Neuronal stem cell (in vitro differentiated cells): ENCODE measurements around the gene CEMIP2.

Experiments
- DNase-seq: peaks from one replicate; pipeline ENCODE4 v3.0.0-alpha.2; 2013; ENCODE audit warnings: low spot score
- H2AFZ ChIP-seq: one replicate; pipeline ENCODE4 v1.6.1; 2013; ENCODE audit warnings: mild to moderate bottlenecking, low read length, inconsistent platforms
- H2AK5ac ChIP-seq: 2 replicates; pipeline ENCODE4 v1.6.1; 2013; ENCODE audit warnings: low read depth, mild to moderate bottlenecking, inconsistent platforms, low read length, moderate library complexity, mixed read lengths
- H2BK120ac ChIP-seq: 2 replicates; pipeline ENCODE4 v1.6.1; 2013; ENCODE audit warnings: low read depth, mild to moderate bottlenecking, inconsistent platforms, low read length, moderate library complexity, mixed read lengths
- H2BK12ac ChIP-seq: one replicate; pipeline ENCODE4 v1.6.1; 2013; ENCODE audit warnings: low read length, inconsistent platforms
- H2BK15ac ChIP-seq: 2 replicates; pipeline ENCODE4 v1.6.1; 2013; ENCODE audit warnings: mild to moderate bottlenecking, low read length, inconsistent platforms, mixed read lengths
- H2BK5ac ChIP-seq: one replicate; pipeline ENCODE4 v1.6.1; 2013; ENCODE audit warnings: inconsistent platforms, mild to moderate bottlenecking, low read length, moderate library complexity
- H3K14ac ChIP-seq: one replicate; pipeline ENCODE4 v1.6.1; 2013; ENCODE audit warnings: low read length, inconsistent platforms
- H3K18ac ChIP-seq: 2 replicates; pipeline ENCODE4 v1.6.1; 2013; ENCODE audit warnings: low read length, inconsistent platforms
- H3K23ac ChIP-seq: 2 replicates; pipeline ENCODE4 v1.6.1; 2013; ENCODE audit warnings: low read depth, mild to moderate bottlenecking, mixed read lengths, low read length, inconsistent platforms; ENCODE audit not compliant: poor library complexity
- H3K27ac ChIP-seq: replicated peaks from 3 replicates; pipeline ENCODE4 v1.5.1; 2013; ENCODE audit warnings: low read length, inconsistent platforms
- H3K27me3 ChIP-seq, 3 experiments: 2 replicates each; pipeline ENCODE4 v1.6.1; 2013; ENCODE audit warnings: low read length in 3 of 3, mild to moderate bottlenecking in 2 of 3, inconsistent platforms in 1 of 3, low read depth in 1 of 3, mixed read lengths in 1 of 3, moderate library complexity in 1 of 3; ENCODE audit not compliant: control insufficient read depth in 3 of 3, insufficient read depth in 3 of 3
- H3K36me3 ChIP-seq, 2 donors: replicated peaks in 1 of 2; 2 replicates each; pipeline ENCODE4 v1.6.1; 2013; ENCODE audit warnings: low read length in 2 of 2; ENCODE audit not compliant: control insufficient read depth in 2 of 2, insufficient read depth in 2 of 2
- H3K4ac ChIP-seq: 2 replicates; pipeline ENCODE4 v1.6.1; 2013; ENCODE audit warnings: inconsistent platforms, mild to moderate bottlenecking, low read length, moderate library complexity
- H3K4me1 ChIP-seq, 2 donors: 1 replicate in 1 of 2; 2 replicates in 1 of 2; pipeline ENCODE4 v1.6.1; 2013; ENCODE audit warnings: low read length in 2 of 2, low read depth in 1 of 2; ENCODE audit not compliant: control insufficient read depth in 2 of 2, insufficient read depth in 1 of 2
- H3K4me2 ChIP-seq: one replicate; pipeline ENCODE4 v1.6.1; 2013; ENCODE audit warnings: mild to moderate bottlenecking, low read length, inconsistent platforms; ENCODE audit not compliant: insufficient read depth, poor library complexity, severe bottlenecking
- H3K4me3 ChIP-seq, 2 donors: 2 replicates each; pipeline ENCODE4 v1.5.1; 2013; ENCODE audit warnings: low read length in 2 of 2, mild to moderate bottlenecking in 2 of 2, inconsistent platforms in 1 of 2, moderate library complexity in 1 of 2
- H3K79me1 ChIP-seq: one replicate; pipeline ENCODE4 v1.6.1; 2013; ENCODE audit warnings: low read depth, mild to moderate bottlenecking, inconsistent platforms, low read length, moderate library complexity
- H3K9ac ChIP-seq: one replicate; pipeline ENCODE4 v1.6.1; 2013; ENCODE audit warnings: mild to moderate bottlenecking, low read depth, low read length, inconsistent platforms; ENCODE audit not compliant: poor library complexity
- H3K9me3 ChIP-seq, 2 donors: replicated peaks in 1 of 2; 2 replicates each; pipeline versions ENCODE3 to v1.6.1; 2013; ENCODE audit warnings: low read length in 2 of 2, mild to moderate bottlenecking in 2 of 2, inconsistent platforms in 1 of 2, low read depth in 1 of 2, mixed read lengths in 1 of 2, moderate library complexity in 1 of 2; ENCODE audit not compliant: control insufficient read depth in 2 of 2, insufficient read depth in 1 of 2
- H4K8ac ChIP-seq: one replicate; pipeline ENCODE4 v1.6.1; 2013; ENCODE audit warnings: low read depth, mild to moderate bottlenecking, inconsistent platforms, low read length, moderate library complexity
- H4K91ac ChIP-seq: one replicate; pipeline ENCODE4 v1.6.1; 2013; ENCODE audit warnings: low read length, low read depth, mild to moderate bottlenecking, inconsistent platforms; ENCODE audit not compliant: poor library complexity
- WGBS, 2 donors: extraction: QIAGEN DNeasy Blood & Tissue Kit; methylation state at CpG; one replicate each; pipeline ENCODE4 v1.1.7; 2013; ENCODE audit warnings: missing lambda C conversion rate in 2 of 2, mixed read lengths in 1 of 2; ENCODE audit not compliant: insufficient read length in 2 of 2, insufficient replicate concordance in 1 of 2; ENCODE audit errors: extremely low coverage in 2 of 2; 5-methylcytosine and 5-hydroxymethylcytosine counted together

Gene CEMIP2

GRCh38 chr9:71656496-71656895, 111.8 kb downstream of the CEMIP2 start:
- no peak overlapping the region for H3K4me2 ChIP-seq

GRCh38 chr9:71655778-71656177, 112.5 kb downstream of the CEMIP2 start:
- Histone ChIP-seq H3K4ac (no peak overlapping the region), H3K27ac (no peak overlapping the region), H2AK5ac (no peak overlapping the region), H3K18ac (no peak overlapping the region), H4K91ac (no peak overlapping the region), H3K4me1 (no peaks in the 10 kb centered on the region), H3K23ac (no peak overlapping the region), H4K8ac (no peak overlapping the region), H3K79me1 (no peaks in the 10 kb centered on the region), H2AFZ (no peak overlapping the region), H2BK120ac (no peak overlapping the region), H3K36me3 (no peaks in the 10 kb centered on the region), H2BK5ac (no peak overlapping the region), H3K9me3 (no peaks in the 10 kb centered on the region), H2BK12ac (no peak overlapping the region), H3K27me3 (no peaks in the 10 kb centered on the region), H3K14ac (no peak overlapping the region), H3K9ac (no peak overlapping the region), H2BK15ac (no peak overlapping the region), H3K4me3 (no peak overlapping the region), H3K4me2 (no peak overlapping the region)
- no peak for DNase-seq
- no CpG with 5 or more reads among the region's 1 CpG for WGBS, 2 donors

More at GRCh38 chr9:71656496-71656895, 111.8 kb downstream of the CEMIP2 start:
- Histone ChIP-seq H4K8ac (no peak overlapping the region), H3K9ac (no peak overlapping the region), H2BK5ac (no peak overlapping the region), H2BK12ac (no peak overlapping the region), H3K4me1 (no peaks in the 10 kb centered on the region), H3K27me3 (no peaks in the 10 kb centered on the region), H2AK5ac (no peak overlapping the region), H3K79me1 (no peaks in the 10 kb centered on the region), H3K14ac (no peak overlapping the region), H4K91ac (no peak overlapping the region), H3K23ac (no peak overlapping the region), H3K9me3 (no peaks in the 10 kb centered on the region), H3K27ac (no peak overlapping the region), H3K18ac (no peak overlapping the region), H3K4me3 (no peak overlapping the region), H2BK120ac (no peak overlapping the region), H2AFZ (no peak overlapping the region), H3K36me3 (no peaks in the 10 kb centered on the region), H2BK15ac (no peak overlapping the region), H3K4ac (no peak overlapping the region)
- no peak for DNase-seq
- no CpG with 5 or more reads among the region's 1 CpG for WGBS, 2 donors

GRCh38 chr9:71655141-71655540, 113.2 kb downstream of the CEMIP2 start:
- H2BK120ac ChIP-seq: no peak overlapping the region
- WGBS, 2 donors: no CpG with 5 or more reads among the region's 6 CpGs
- no peak overlapping the region for H3K4ac ChIP-seq
- no peaks in the 10 kb centered on the region for H3K9me3 ChIP-seq
- no peak overlapping the region for H3K23ac ChIP-seq
- no peak overlapping the region for H4K91ac ChIP-seq
- H3K9ac ChIP-seq: no peak overlapping the region
- no peak for DNase-seq
- no peak overlapping the region for H3K14ac ChIP-seq
- H2BK15ac ChIP-seq: no peak overlapping the region
- H3K36me3 ChIP-seq: no peaks in the 10 kb centered on the region
- H2BK12ac ChIP-seq: no peak overlapping the region
- no peak overlapping the region for H3K4me3 ChIP-seq
- no peaks in the 10 kb centered on the region for H3K79me1 ChIP-seq
- H2AFZ ChIP-seq: no peak overlapping the region
- H3K27me3 ChIP-seq: no peaks in the 10 kb centered on the region
- no peak overlapping the region for H3K4me2 ChIP-seq
- no peak overlapping the region for H3K27ac ChIP-seq
- no peak overlapping the region for H3K18ac ChIP-seq
- H2BK5ac ChIP-seq: no peak overlapping the region
- no peak overlapping the region for H2AK5ac ChIP-seq
- H4K8ac ChIP-seq: no peak overlapping the region
- no peaks in the 10 kb centered on the region for H3K4me1 ChIP-seq

- no peak overlapping the region for H2AFZ ChIP-seq
- H2AK5ac ChIP-seq: no peak overlapping the region
- no peak overlapping the region for H3K14ac ChIP-seq
- no peak overlapping the region for H3K23ac ChIP-seq
- no peak overlapping the region for H3K27ac ChIP-seq
- H4K8ac ChIP-seq: no peak overlapping the region
- H3K4me2 ChIP-seq: no peak overlapping the region
- H3K79me1 ChIP-seq: no peaks in the 10 kb centered on the region
- no peak overlapping the region for H2BK5ac ChIP-seq
- H4K91ac ChIP-seq: no peak overlapping the region
- no peaks in the 10 kb centered on the region for H3K4me1 ChIP-seq
- H3K4me3 ChIP-seq: no peak overlapping the region
- DNase-seq: no peak
- H2BK12ac ChIP-seq: no peak overlapping the region
- H3K36me3 ChIP-seq: no peaks in the 10 kb centered on the region
- H2BK15ac ChIP-seq: no peak overlapping the region
- no peak overlapping the region for H3K9ac ChIP-seq
- H3K9me3 ChIP-seq: no peaks in the 10 kb centered on the region
- no peak overlapping the region for H2BK120ac ChIP-seq
- no peaks in the 10 kb centered on the region for H3K27me3 ChIP-seq
- H3K4ac ChIP-seq: no peak overlapping the region
- no peak overlapping the region for H3K18ac ChIP-seq
Measured at GRCh38 chr9:71652480-71652879, 115.8 kb downstream of the CEMIP2 start.
